OCI-LY1 (cell line): ENCODE data around the gene ANKUB1.

Experiments
- H2AFZ ChIP-seq: fragments of 200-600 bp; sonication (generic), shearing (Covaris generic); 2 replicates; pipeline ENCODE4 v1.6.0; 2014; ENCODE audit warnings: antibody characterized with exemption, mild to moderate bottlenecking, low read length
- H3F3A ChIP-seq: fragments of 200-600 bp; sonication (generic), shearing (Covaris generic); 2 replicates; pipeline ENCODE4 v1.6.0; 2014; ENCODE audit warnings: mild to moderate bottlenecking, antibody characterized with exemption, low read length, moderate library complexity; ENCODE audit not compliant: insufficient read depth
- H3K27ac ChIP-seq: fragments of 200-600 bp; sonication (generic); 2 replicates; pipeline ENCODE4 v1.5.1; 2014; ENCODE audit warnings: low read length, mixed run types, mild to moderate bottlenecking, low read depth; ENCODE audit not compliant: poor library complexity, severe bottlenecking
- H3K27me3 ChIP-seq: fragments of 200-600 bp; sonication (generic); 2 replicates; pipeline ENCODE4 v1.6.0; 2014; ENCODE audit warnings: antibody characterized with exemption, mild to moderate bottlenecking, low read length, moderate library complexity; ENCODE audit not compliant: insufficient read depth
- H3K36me3 ChIP-seq: fragments of 200-600 bp; sonication (generic); 2 replicates; pipeline ENCODE4 v1.6.1; 2014; ENCODE audit warnings: mild to moderate bottlenecking, antibody characterized with exemption, low read length, moderate library complexity, mixed read lengths; ENCODE audit not compliant: insufficient read depth
- H3K4me1 ChIP-seq: fragments of 200-600 bp; sonication (generic); 2 replicates; pipeline ENCODE4 v1.5.1; 2014; ENCODE audit warnings: mild to moderate bottlenecking, low read length, moderate library complexity; ENCODE audit not compliant: insufficient read depth, severe bottlenecking
- H3K4me2 ChIP-seq: fragments of 200-600 bp; sonication (generic), shearing (Covaris generic); 2 replicates; pipeline ENCODE4 v1.6.1; 2014; ENCODE audit warnings: low read length
- H3K4me3 ChIP-seq: fragments of 200-600 bp; sonication (generic); 2 replicates; pipeline ENCODE4 v1.5.1; 2014; ENCODE audit warnings: low read length, low read depth, mild to moderate bottlenecking, mixed read lengths; ENCODE audit not compliant: poor library complexity, severe bottlenecking
- H3K79me2 ChIP-seq: fragments of 200-600 bp; shearing (Covaris generic); 2 replicates; pipeline ENCODE4 v1.6.1; 2016; ENCODE audit warnings: mixed run types, low read length, mixed read lengths; ENCODE audit not compliant: insufficient read depth
- H3K9ac ChIP-seq: fragments of 200-600 bp; sonication (generic), shearing (Covaris generic); 2 replicates; pipeline ENCODE4 v1.6.1; 2014; ENCODE audit warnings: mild to moderate bottlenecking, low read length, mixed read lengths
- H3K9me2 ChIP-seq: fragments of 200-600 bp; sonication (generic), shearing (Covaris generic); 2 replicates; pipeline ENCODE4 v1.6.1; 2014; ENCODE audit warnings: low read depth, mild to moderate bottlenecking, low read length, mixed read lengths
- H3K9me3 ChIP-seq: fragments of 200-600 bp; shearing (Covaris generic); 2 replicates; pipeline ENCODE4 v1.6.1; 2014; ENCODE audit warnings: low read length, mixed read lengths
- H4K20me1 ChIP-seq: fragments of 200-600 bp; sonication (generic), shearing (Covaris generic); 2 replicates; pipeline ENCODE4 v1.6.0; 2016; ENCODE audit warnings: mild to moderate bottlenecking, low read length; ENCODE audit not compliant: insufficient read depth
- CTCF ChIP-seq: fragments of 200-600 bp; sonication (generic), shearing (Covaris generic); IDR thresholded peaks from 2 replicates; pipeline ENCODE4 v1.5.1; 2017; ENCODE audit warnings: mild to moderate bottlenecking, antibody characterized with exemption, low read length, moderate library complexity, mixed read lengths
- EZH2 ChIP-seq: fragments of 200-600 bp; sonication (generic), shearing (Covaris generic); IDR thresholded peaks from 2 replicates; pipeline ENCODE4 v1.8.0; 2017; ENCODE audit warnings: borderline replicate concordance, mixed run types, mild to moderate bottlenecking, antibody characterized with exemption, low read length, moderate library complexity, mixed read lengths

ANKUB1 gene

GRCh38 chr3:149753717-149754116 lies 38.6 kb downstream of the ANKUB1 start:
- Histone ChIP-seq H2AFZ (peak overlapping the region; percentile 90; the same call in 1 of the 2 replicates), H3K9ac (no peak overlapping the region), H3K4me2 (no peak overlapping the region), H4K20me1 (no peaks in the 10 kb centered on the region), H3K9me2 (no peaks in the 10 kb centered on the region), H3K27me3 (no peaks in the 10 kb centered on the region), H3F3A (no peaks in the 10 kb centered on the region), H3K79me2 (0 out of 2 replicates have a peak, but pooled peaks cover 3% of the 10 kb centered on the region), H3K27ac (no peak overlapping the region), H3K9me3 (no peaks in the 10 kb centered on the region), H3K4me1 (peaks cover 17% of the 10 kb centered on the region), H3K4me3 (no peak overlapping the region), H3K36me3 (peaks cover 17% of the 10 kb centered on the region; the same call in 1 of the 2 replicates)
- no peak for TF ChIP-seq CTCF
- no peak for TF ChIP-seq EZH2

DNA sequence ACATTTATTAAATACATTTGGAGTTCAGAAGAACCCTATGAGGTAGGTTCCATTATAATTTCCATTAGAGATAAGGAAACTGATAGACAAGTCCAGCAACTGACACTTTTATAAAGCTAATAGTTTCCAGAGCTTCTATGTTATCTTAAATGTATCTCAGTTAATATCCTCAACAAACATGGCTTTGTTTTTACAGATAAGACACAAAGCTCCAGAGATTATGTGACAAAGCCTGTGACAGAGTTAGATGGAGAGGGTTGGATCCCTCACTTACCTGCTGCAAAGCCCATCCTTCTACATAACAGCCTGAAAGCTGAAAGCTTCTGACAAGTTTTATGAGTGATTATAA lies 39.6 kb downstream of the ANKUB1 start:
- Histone ChIP-seq H4K20me1 (no peaks in the 10 kb centered on the region), H3K27me3 (no peaks in the 10 kb centered on the region), H3K36me3 (peaks cover 26% of the 10 kb centered on the region), H3F3A (no peaks in the 10 kb centered on the region), H3K4me1 (peaks cover 17% of the 10 kb centered on the region), H3K79me2 (0 out of 2 replicates have a peak, but pooled peaks cover 3% of the 10 kb centered on the region), H2AFZ (peak overlapping the region; percentile 100), H3K9me3 (no peaks in the 10 kb centered on the region), H3K27ac (no peak overlapping the region), H3K4me2 (peak overlapping the region; percentile 80), H3K9me2 (no peaks in the 10 kb centered on the region), H3K9ac (peak overlapping the region; percentile 39; the same call in 1 of the 2 replicates), H3K4me3 (peak overlapping the region; percentile 83)
- no peak for TF ChIP-seq EZH2
- TF ChIP-seq CTCF: no peak

- H3K4me1 ChIP-seq: peaks cover 17% of the 10 kb centered on the region
- H3K4me2 ChIP-seq: peak within 1 kb of the TSS; percentile 80
- H2AFZ ChIP-seq: peak within 1 kb of the TSS; percentile 100
- H3K9me2 ChIP-seq: no peaks in the 10 kb centered on the region
- no peak within 1 kb of the TSS for H3K27ac ChIP-seq
- peak within 1 kb of the TSS; percentile 80 for H3K9ac ChIP-seq
- H4K20me1 ChIP-seq: no peaks in the 10 kb centered on the region
- TF ChIP-seq EZH2 (no peak), CTCF (peak; percentile 67)
- H3K9me3 ChIP-seq: no peaks in the 10 kb centered on the region
- no peaks in the 10 kb centered on the region for H3K27me3 ChIP-seq
- H3K79me2 ChIP-seq: 0 out of 2 replicates have a peak, but pooled peaks cover 3% of the 10 kb centered on the region
- no peaks in the 10 kb centered on the region for H3F3A ChIP-seq
- peak within 1 kb of the TSS; percentile 83 for H3K4me3 ChIP-seq
- H3K36me3 ChIP-seq: peaks cover 30% of the 10 kb centered on the region
Measured at GRCh38 chr3:149752051-149752787, 40.1 kb downstream of the ANKUB1 start, which contains the start of gene COMMD2. Gene COMMD2, minus strand, starts transcription at chr3:149752489. Its CDS starts 45 bp downstream, at chr3:149752444.
